Endodermal cell (in vitro differentiated cells): ENCODE results near the gene CLCN4. TPM values are rescaled to one million over a fixed set of nuclear protein-coding genes. Genes with fewer than 3 reads are reported as not detected.

ENCODE experiments used
- DNase-seq: peaks from one replicate; pipeline ENCODE4 v3.0.0-alpha.2; 2017
- H3K27ac ChIP-seq: 2 replicates; pipeline ENCODE4 v1.5.1; 2013; ENCODE audit warnings: mild to moderate bottlenecking, low read depth, low read length, moderate library complexity
- H3K27me3 ChIP-seq: 2 replicates; pipeline ENCODE4 v1.6.1; 2013; ENCODE audit warnings: mild to moderate bottlenecking, low read length, moderate library complexity; ENCODE audit not compliant: insufficient read depth, control insufficient read depth, poor library complexity, severe bottlenecking
- H3K36me3 ChIP-seq: 2 replicates; pipeline ENCODE4 v1.7.0; 2013; ENCODE audit warnings: mild to moderate bottlenecking, low read length, moderate library complexity; ENCODE audit not compliant: control insufficient read depth, insufficient read depth
- H3K4me1 ChIP-seq: one replicate; pipeline ENCODE4 v1.7.0; 2013; ENCODE audit warnings: low read length; ENCODE audit not compliant: control insufficient read depth, insufficient read depth
- H3K4me3 ChIP-seq: 2 replicates; pipeline ENCODE4 v1.5.1; 2013; ENCODE audit warnings: mild to moderate bottlenecking, low read length, moderate library complexity
- H3K9ac ChIP-seq: 2 replicates; pipeline ENCODE4 v1.6.1; 2013; ENCODE audit warnings: mild to moderate bottlenecking, low read length, moderate library complexity; ENCODE audit not compliant: poor library complexity, severe bottlenecking; ENCODE audit errors: extremely low read depth
- H3K9me3 ChIP-seq: 2 replicates; pipeline ENCODE4 v1.6.1; 2013; ENCODE audit warnings: mild to moderate bottlenecking, low read length, moderate library complexity; ENCODE audit not compliant: control insufficient read depth
- H3K27ac Mint-ChIP-seq: 2 replicates; pipeline ENCODE4 v1.8.0; 2020; ENCODE audit warnings: mixed read lengths
- H3K27me3 Mint-ChIP-seq: 2 replicates; pipeline ENCODE4 v1.8.0; 2021; ENCODE audit warnings: mild to moderate bottlenecking, mixed read lengths; ENCODE audit not compliant: insufficient read depth
- H3K36me3 Mint-ChIP-seq: 2 replicates; pipeline ENCODE4 v1.8.0; 2020; ENCODE audit warnings: low read depth, mixed read lengths
- H3K4me1 Mint-ChIP-seq: 2 replicates; pipeline ENCODE4 v1.8.0; 2020; ENCODE audit warnings: mixed read lengths
- H3K4me3 Mint-ChIP-seq: 2 replicates; pipeline ENCODE4 v1.8.0; 2020; ENCODE audit warnings: mild to moderate bottlenecking, moderate library complexity, mixed read lengths
- H3K9me3 Mint-ChIP-seq: 2 replicates; pipeline ENCODE4 v1.8.0; 2020; ENCODE audit warnings: mild to moderate bottlenecking, mixed read lengths
- WGBS, 2 experiments: methylation state at CpG; one replicate each; pipeline versions ENCODE4 v1.1.5 to v1.1.7; 2013; ENCODE audit warnings: missing lambda C conversion rate in 2 of 2, mixed read lengths in 1 of 2; ENCODE audit not compliant: insufficient coverage in 1 of 2, insufficient read length in 1 of 2; 5-methylcytosine and 5-hydroxymethylcytosine counted together
- total RNA-seq, 2 donors: library from RNA; stranded (reverse); fragmentation: NEBNext Ultra II Directional in 1 of 2; extraction: Animal tissue kit (Norgen Biotek cat#: 25700) in 1 of 2; gene quantifications; 2 replicates in 1 of 2; 3 replicates in 1 of 2; pipeline ENCODE4 v1.2.1, GENCODE V29; 2021
- TF ChIP-seq, protein P1 (sequence below): fragments of 200-600 bp; sonication (generic); conservative IDR thresholded peaks from 2 replicates; pipeline ENCODE4 v1.5.0; 2021; ENCODE audit warnings: antibody characterized with exemption, mild to moderate bottlenecking

The CLCN4 gene
- total RNA-seq, 2 donors from 2014 or later, result 3.7 to 4.4 TPM

DNA sequence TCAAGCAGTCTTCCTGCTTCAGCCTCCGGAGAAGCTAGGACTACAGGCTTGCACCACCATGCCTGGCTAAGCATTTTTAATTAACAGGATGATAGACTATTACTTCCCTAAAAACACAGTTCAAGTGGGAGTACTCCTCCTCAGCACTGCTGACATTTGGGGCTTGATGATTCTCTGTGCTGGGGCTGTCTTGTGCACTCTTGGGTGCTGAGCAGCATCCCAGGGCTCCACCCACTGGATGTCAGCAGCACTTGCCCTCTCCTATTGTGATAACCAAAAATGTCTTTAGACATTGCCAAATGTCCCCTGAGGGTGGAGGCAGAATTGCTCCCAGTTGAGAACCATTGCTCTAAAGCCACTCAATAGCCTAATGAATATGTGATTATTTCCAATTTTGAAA is 60.4 kb downstream of the CLCN4 start:
- Mint-ChIP-seq H3K27me3 (no peaks in the 10 kb centered on the region), H3K4me1 (no peaks in the 10 kb centered on the region), H3K27ac (no peak overlapping the region), H3K9me3 (peaks cover 48% of the 10 kb centered on the region), H3K36me3 (peaks cover 3% of the 10 kb centered on the region), H3K4me3 (no peak overlapping the region)
- no peaks in the 10 kb centered on the region for H3K36me3 ChIP-seq
- no peak overlapping the region for H3K27ac ChIP-seq
- H3K27me3 ChIP-seq, result no peaks in the 10 kb centered on the region
- H3K9ac ChIP-seq, result no peak overlapping the region
- TF ChIP-seq, protein P1, sequence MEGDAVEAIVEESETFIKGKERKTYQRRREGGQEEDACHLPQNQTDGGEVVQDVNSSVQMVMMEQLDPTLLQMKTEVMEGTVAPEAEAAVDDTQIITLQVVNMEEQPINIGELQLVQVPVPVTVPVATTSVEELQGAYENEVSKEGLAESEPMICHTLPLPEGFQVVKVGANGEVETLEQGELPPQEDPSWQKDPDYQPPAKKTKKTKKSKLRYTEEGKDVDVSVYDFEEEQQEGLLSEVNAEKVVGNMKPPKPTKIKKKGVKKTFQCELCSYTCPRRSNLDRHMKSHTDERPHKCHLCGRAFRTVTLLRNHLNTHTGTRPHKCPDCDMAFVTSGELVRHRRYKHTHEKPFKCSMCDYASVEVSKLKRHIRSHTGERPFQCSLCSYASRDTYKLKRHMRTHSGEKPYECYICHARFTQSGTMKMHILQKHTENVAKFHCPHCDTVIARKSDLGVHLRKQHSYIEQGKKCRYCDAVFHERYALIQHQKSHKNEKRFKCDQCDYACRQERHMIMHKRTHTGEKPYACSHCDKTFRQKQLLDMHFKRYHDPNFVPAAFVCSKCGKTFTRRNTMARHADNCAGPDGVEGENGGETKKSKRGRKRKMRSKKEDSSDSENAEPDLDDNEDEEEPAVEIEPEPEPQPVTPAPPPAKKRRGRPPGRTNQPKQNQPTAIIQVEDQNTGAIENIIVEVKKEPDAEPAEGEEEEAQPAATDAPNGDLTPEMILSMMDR, result no peak
- DNase-seq, result no peak
- 100% methylated on average over 1 of the region's 1 CpG; no CpG with 5 or more reads in 1 of the 2 experiments for WGBS, 2 experiments
- no peaks in the 10 kb centered on the region for H3K9me3 ChIP-seq
- no peak overlapping the region for H3K4me3 ChIP-seq
- no peaks in the 10 kb centered on the region for H3K4me1 ChIP-seq

DNA sequence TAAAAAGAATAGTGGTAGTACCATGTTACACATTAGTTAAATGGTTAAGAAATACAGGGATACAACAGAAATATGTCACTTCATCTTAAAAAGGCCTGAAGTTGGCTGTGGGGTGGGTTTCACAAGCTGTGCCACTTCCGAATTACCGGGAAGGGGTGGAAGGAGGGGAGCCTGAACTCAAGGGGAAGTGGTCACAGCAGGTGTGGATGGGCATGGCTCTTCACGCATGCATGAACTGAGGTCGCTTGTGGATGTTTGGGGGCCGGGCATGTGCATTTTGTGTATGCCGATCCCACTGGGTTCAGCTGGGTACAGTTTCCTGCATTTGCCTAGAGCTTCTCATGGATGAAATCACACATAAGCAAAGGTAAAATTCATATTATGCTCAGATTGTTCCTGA is 64.9 kb downstream of the CLCN4 start:
- TF ChIP-seq, protein P1, result no peak
- no peaks in the 10 kb centered on the region for H3K27me3 Mint-ChIP-seq
- no peak overlapping the region for H3K27ac ChIP-seq
- no peak overlapping the region for H3K4me3 Mint-ChIP-seq
- no peak overlapping the region for H3K4me3 ChIP-seq
- no peak overlapping the region for H3K9ac ChIP-seq
- WGBS, 2 experiments, result 90 to 96% methylated on average over 2 to 6 of the region's 6 CpGs
- H3K9me3 Mint-ChIP-seq, result peaks cover 67% of the 10 kb centered on the region
- no peaks in the 10 kb centered on the region for H3K4me1 ChIP-seq
- H3K27ac Mint-ChIP-seq, result no peak overlapping the region
- H3K9me3 ChIP-seq, result no peaks in the 10 kb centered on the region
- H3K27me3 ChIP-seq, result no peaks in the 10 kb centered on the region
- no peaks in the 10 kb centered on the region for H3K36me3 Mint-ChIP-seq
- no peaks in the 10 kb centered on the region for H3K4me1 Mint-ChIP-seq
- DNase-seq, result no peak
- H3K36me3 ChIP-seq, result no peaks in the 10 kb centered on the region

DNA sequence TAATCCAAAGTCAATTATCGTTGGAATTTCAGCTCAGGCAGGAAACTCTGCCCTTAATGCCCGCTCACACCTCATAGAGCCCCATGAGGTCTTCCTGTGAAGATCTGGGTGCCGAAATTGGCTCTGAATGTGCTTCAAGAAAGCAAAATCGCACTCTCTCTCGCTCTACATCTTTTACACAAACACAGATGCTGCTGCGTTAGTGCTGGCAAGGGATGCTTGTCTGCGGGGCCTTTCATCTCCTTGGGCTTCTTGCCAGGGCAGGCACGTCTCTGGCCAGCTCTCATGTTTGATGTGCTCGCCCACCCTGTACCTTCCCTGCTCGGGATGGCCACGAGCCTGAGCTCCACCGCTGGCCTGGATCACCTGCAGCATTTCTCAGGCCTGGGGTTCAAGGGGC is 66.5 kb downstream of the CLCN4 start:
- no peak overlapping the region for H3K27ac Mint-ChIP-seq
- 80 to 87% methylated on average over 1 to 12 of the region's 12 CpGs for WGBS, 2 experiments

More for the DNA sequence above, 66.5 kb downstream of the CLCN4 start:
- no peak overlapping the region for H3K27ac ChIP-seq
- no peak for DNase-seq
- Mint-ChIP-seq H3K4me1 (no peaks in the 10 kb centered on the region), H3K36me3 (no peaks in the 10 kb centered on the region), H3K4me3 (no peak overlapping the region), H3K9me3 (peaks cover 63% of the 10 kb centered on the region), H3K27me3 (no peaks in the 10 kb centered on the region)
- H3K4me3 ChIP-seq, result no peak overlapping the region
- TF ChIP-seq, protein P1, result no peak
- H3K27me3 ChIP-seq, result no peaks in the 10 kb centered on the region
- no peaks in the 10 kb centered on the region for H3K9me3 ChIP-seq
- H3K4me1 ChIP-seq, result no peaks in the 10 kb centered on the region
- H3K36me3 ChIP-seq, result no peaks in the 10 kb centered on the region
- H3K9ac ChIP-seq, result no peak overlapping the region
